Keratinocyte (primary cell): ENCODE results near the gene SMAD7.
"Not testable (repeated sequence)": the region's sequence is repeated elsewhere in the genome, so short reads cannot be mapped to it uniquely, and the experiment has no call there.

Experiments used
- CTCF ChIP-seq, 3 experiments: IDR thresholded peaks in 1 of 3; conservative IDR thresholded peaks in 1 of 3; optimal IDR thresholded peaks in 1 of 3; 2 replicates in 2 of 3; 3 replicates in 1 of 3; pipeline versions ENCODE3 to v1.5.1; 2011; ENCODE audit warnings: low read length in 3 of 3, mild to moderate bottlenecking in 3 of 3, moderate library complexity in 2 of 3, control low read depth in 1 of 3, inconsistent platforms in 1 of 3; ENCODE audit not compliant: insufficient read depth in 2 of 3; ENCODE audit errors: extremely low read depth in 1 of 3
- EZH2 ChIP-seq: IDR thresholded peaks from one replicate; pipeline ENCODE4 v1.6.1; 2012; ENCODE audit warnings: inconsistent platforms, mild to moderate bottlenecking, low read length, moderate library complexity

- not testable (repeated sequence) for TF ChIP-seq CTCF (optimal IDR thresholded peaks at IDR 0.05 in 1 of 3, IDR thresholded peaks at IDR 0.05 in 1 of 3, conservative IDR thresholded peaks at IDR 0.05 in 1 of 3; ENCODE audit: extremely low read depth in 1 of 3, insufficient read depth in 2 of 3, low read length in 3 of 3); EZH2
Measured at GRCh38 chr18:48870926-48871325, 79.8 kb downstream of the SMAD7 start.
